OCI-LY3 (cell line): Measurements from ENCODE around the gene NCEH1.

Source experiments
- EZH2phosphoT487 ChIP-seq: fragments of 200-600 bp; shearing (Covaris generic); IDR thresholded peaks from 2 replicates; pipeline ENCODE4 v1.6.1; 2018; ENCODE audit warnings: antibody characterized with exemption, mixed run types, low read depth
- TF ChIP-seq, protein P1 (sequence below): fragments of 200-600, 300-600 bp; sonication (generic); IDR thresholded peaks from 2 replicates; pipeline ENCODE4 v1.5.1; 2014; ENCODE audit warnings: antibody characterized with exemption, low read length, low read depth

DNA sequence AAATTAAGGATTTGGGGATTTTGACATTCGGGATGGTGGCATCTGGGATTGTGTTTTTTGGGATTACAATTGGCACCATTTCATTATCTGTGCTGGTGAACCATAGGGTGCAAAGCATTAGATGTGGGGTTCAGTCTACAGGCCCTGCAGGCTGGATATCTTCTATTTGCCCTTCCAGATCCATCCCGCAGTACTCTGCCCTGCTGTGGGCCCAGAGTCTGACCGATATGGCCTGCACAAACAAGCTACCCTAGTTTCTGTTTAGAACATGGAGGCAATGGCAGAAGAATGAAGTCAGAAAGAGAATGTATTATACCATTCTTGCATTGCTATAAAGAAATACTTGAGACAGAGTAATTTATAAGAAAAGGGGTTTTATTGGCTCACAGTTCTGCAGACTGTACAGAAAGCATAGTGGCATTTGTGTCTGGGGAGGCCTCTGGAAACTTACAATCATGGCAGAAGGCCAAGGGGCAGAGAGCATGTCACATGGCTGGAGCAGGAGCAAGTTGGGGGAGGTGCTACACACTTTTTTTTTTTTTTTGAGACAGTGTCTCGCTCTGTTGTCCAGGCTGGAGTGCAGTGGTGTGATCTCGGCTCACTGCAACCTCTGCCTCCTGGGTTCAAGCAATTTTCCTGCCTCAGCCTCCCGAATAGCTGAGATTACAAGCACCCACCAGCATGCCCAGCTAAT is 93.7 kb downstream of the NCEH1 start:
- TF ChIP-seq, protein P1, sequence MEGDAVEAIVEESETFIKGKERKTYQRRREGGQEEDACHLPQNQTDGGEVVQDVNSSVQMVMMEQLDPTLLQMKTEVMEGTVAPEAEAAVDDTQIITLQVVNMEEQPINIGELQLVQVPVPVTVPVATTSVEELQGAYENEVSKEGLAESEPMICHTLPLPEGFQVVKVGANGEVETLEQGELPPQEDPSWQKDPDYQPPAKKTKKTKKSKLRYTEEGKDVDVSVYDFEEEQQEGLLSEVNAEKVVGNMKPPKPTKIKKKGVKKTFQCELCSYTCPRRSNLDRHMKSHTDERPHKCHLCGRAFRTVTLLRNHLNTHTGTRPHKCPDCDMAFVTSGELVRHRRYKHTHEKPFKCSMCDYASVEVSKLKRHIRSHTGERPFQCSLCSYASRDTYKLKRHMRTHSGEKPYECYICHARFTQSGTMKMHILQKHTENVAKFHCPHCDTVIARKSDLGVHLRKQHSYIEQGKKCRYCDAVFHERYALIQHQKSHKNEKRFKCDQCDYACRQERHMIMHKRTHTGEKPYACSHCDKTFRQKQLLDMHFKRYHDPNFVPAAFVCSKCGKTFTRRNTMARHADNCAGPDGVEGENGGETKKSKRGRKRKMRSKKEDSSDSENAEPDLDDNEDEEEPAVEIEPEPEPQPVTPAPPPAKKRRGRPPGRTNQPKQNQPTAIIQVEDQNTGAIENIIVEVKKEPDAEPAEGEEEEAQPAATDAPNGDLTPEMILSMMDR, result no peak
- TF ChIP-seq EZH2phosphoT487, result no peak
